Measurements from ENCODE around the gene WDR41.

DNA sequence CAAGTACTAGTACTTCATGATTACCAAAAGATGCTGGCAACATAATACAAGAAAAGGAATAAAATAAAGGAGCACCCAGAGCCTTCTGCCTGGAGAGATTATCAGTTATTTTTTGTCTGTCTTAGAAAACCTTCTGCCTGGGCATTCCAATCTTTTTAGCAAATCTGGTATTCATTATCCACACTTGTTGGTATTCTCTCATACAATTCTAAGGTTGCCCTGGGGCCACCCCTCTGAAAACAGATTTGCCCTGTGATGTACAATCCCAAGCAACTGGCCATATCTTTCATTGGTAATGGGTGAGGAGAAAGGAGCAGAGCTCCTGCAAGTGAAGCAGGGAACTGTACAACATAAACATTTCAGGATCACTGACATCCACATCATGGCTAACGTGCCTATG lies 47.8 kb downstream of the WDR41 start:
- TF ChIP-seq RCOR1 (IDR thresholded peaks at IDR 0.05; ENCODE audit: low read depth, low read length) = no peak
- TF ChIP-seq, protein P1, sequence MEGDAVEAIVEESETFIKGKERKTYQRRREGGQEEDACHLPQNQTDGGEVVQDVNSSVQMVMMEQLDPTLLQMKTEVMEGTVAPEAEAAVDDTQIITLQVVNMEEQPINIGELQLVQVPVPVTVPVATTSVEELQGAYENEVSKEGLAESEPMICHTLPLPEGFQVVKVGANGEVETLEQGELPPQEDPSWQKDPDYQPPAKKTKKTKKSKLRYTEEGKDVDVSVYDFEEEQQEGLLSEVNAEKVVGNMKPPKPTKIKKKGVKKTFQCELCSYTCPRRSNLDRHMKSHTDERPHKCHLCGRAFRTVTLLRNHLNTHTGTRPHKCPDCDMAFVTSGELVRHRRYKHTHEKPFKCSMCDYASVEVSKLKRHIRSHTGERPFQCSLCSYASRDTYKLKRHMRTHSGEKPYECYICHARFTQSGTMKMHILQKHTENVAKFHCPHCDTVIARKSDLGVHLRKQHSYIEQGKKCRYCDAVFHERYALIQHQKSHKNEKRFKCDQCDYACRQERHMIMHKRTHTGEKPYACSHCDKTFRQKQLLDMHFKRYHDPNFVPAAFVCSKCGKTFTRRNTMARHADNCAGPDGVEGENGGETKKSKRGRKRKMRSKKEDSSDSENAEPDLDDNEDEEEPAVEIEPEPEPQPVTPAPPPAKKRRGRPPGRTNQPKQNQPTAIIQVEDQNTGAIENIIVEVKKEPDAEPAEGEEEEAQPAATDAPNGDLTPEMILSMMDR (IDR thresholded peaks at IDR 0.05) = no peak
- TF ChIP-seq POLR2A (IDR thresholded peaks at IDR 0.05; ENCODE audit: low read length) = no peak
- TF ChIP-seq, protein P2, sequence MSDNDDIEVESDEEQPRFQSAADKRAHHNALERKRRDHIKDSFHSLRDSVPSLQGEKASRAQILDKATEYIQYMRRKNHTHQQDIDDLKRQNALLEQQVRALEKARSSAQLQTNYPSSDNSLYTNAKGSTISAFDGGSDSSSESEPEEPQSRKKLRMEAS (IDR thresholded peaks at IDR 0.05) = no peak
